ENCODE data around the gene FUT8.

GRCh38 chr14:65783101-65783500 lies 370.6 kb downstream of the FUT8 start:
- TF ChIP-seq CEBPB (IDR thresholded peaks at IDR 0.05) (no peak), RAD21 (IDR thresholded peaks at IDR 0.05; ENCODE audit: low read depth) (no peak), EGR1 (IDR thresholded peaks at IDR 0.05) (no peak), TAF1 (IDR thresholded peaks at IDR 0.05; ENCODE audit: low read depth) (no peak), YY1 (IDR thresholded peaks at IDR 0.05; ENCODE audit: low read depth) (no peak), MAX (IDR thresholded peaks at IDR 0.05) (no peak), CREB1 (IDR thresholded peaks at IDR 0.05; ENCODE audit: low read depth) (no peak)

Data from Ishikawa (cell line).